Transverse colon (tissue), 4 donors: ENCODE results near the gene RAP1GAP2. TPM values are rescaled to one million over a fixed set of nuclear protein-coding genes. Genes with fewer than 3 reads are reported as not detected.

Source experiments
- DNase-seq: peaks from one replicate; pipeline ENCODE4 v3.0.0-alpha.2; 2019
- H3K27ac ChIP-seq, 4 donors: fragments of 200-600 bp; sonication (generic); 2 replicates each; pipeline ENCODE4 v1.5.1; 2016 to 2018; ENCODE audit warnings: inconsistent platforms in 4 of 4
- H3K27me3 ChIP-seq: fragments of 200-600 bp; sonication (generic); 2 replicates; pipeline ENCODE4 v1.5.1; 2017; ENCODE audit warnings: inconsistent platforms
- H3K36me3 ChIP-seq, 4 donors: fragments of 200-600 bp; sonication (generic); 2 replicates each; pipeline ENCODE4 v1.5.1; 2017 to 2019; ENCODE audit warnings: inconsistent platforms in 4 of 4
- H3K4me1 ChIP-seq, 4 donors: fragments of 200-600 bp; sonication (generic); 2 replicates each; pipeline ENCODE4 v1.5.1; 2017 to 2020; ENCODE audit warnings: inconsistent platforms in 4 of 4
- H3K4me3 ChIP-seq, 4 donors: fragments of 200-600 bp; sonication (generic); 1 replicate in 1 of 4; 2 replicates in 3 of 4; pipeline versions ENCODE4 v1.5.1 to v1.6.1; 2017 to 2019; ENCODE audit warnings: inconsistent platforms in 4 of 4
- H3K9me3 ChIP-seq, 2 donors: fragments of 200-600 bp; sonication (generic); 2 replicates each; pipeline ENCODE4 v1.5.1; 2017 to 2019; ENCODE audit warnings: inconsistent platforms in 2 of 2
- CTCF ChIP-seq, 5 experiments: fragments of 200-600 bp in 3 of 5; fragments of 450-650 bp in 2 of 5; sonication (generic) in 3 of 5; IDR thresholded peaks; 1 replicate in 2 of 5; 2 replicates in 3 of 5; pipeline ENCODE4 v1.5.1; 2016 to 2017; ENCODE audit warnings: antibody characterized with exemption in 5 of 5, inconsistent platforms in 3 of 5, mild to moderate bottlenecking in 2 of 5, moderate library complexity in 1 of 5
- EP300 ChIP-seq: sonication (generic); formaldehyde crosslinking; IDR thresholded peaks from one replicate; pipeline ENCODE4 v1.6.1; 2017; ENCODE audit warnings: antibody characterized with exemption, low read depth
- POLR2A ChIP-seq: fragments of 450-650 bp; IDR thresholded peaks from one replicate; pipeline ENCODE4 v1.6.1; 2016; ENCODE audit warnings: antibody characterized with exemption, mild to moderate bottlenecking, moderate library complexity
- POLR2AphosphoS5 ChIP-seq, 3 donors: sonication (generic); formaldehyde crosslinking; IDR thresholded peaks; one replicate each; pipeline ENCODE4 v1.6.1; 2016; ENCODE audit warnings: antibody characterized with exemption in 3 of 3
- WGBS, 2 donors: methylation state at CpG; one replicate each; pipeline ENCODE4 v1.1.5; 2018; ENCODE audit warnings: low coverage in 1 of 2; 5-methylcytosine and 5-hydroxymethylcytosine counted together
- in situ Hi-C, 4 donors: fragments of 200-750 bp; cut with MboI; loops; one replicate each; pipeline versions ENCODE4 v1.15.0 to v1.15.1; 2017; ENCODE audit warnings: low sequenced_read_pairs in 3 of 4, low pct_ligation_motif_present in 1 of 4, low pct_unique_long_range_greater_than_20kb in 1 of 4
- intact Hi-C: fragments of 100-400 bp; cut with DNase I; formaldehyde crosslinking; loops from one replicate; pipeline ENCODE4 v1.15.1; 2023; ENCODE audit warnings: low total_unique reads
- total RNA-seq, 4 donors: library from RNA; depleted of rRNA; stranded (reverse); fragments of >200 nt; gene quantifications; one replicate each; pipeline ENCODE4 v1.1.0, GENCODE V29; 2016

The RAP1GAP2 gene
- total RNA-seq, 4 donors from 2014 or later, result 23.0 to 39.6 (median 33.9) TPM

- H3K27ac ChIP-seq, result no peak overlapping the region
- in situ Hi-C loops, result loop anchor here in 3 of 4 donors (25.0 kb wide), 1 partner anchor 596 kb away; the partner anchor contains the start of genes CTNS (in 3 of the 3) and SHPK (in 3 of the 3)
- intact Hi-C loops, result no loop called here
- H3K4me1 ChIP-seq, result no peaks in the 10 kb centered on the region
- H3K27me3 ChIP-seq, result peaks cover 2% of the 10 kb centered on the region
- 68% methylated on average over 5 of the region's 5 CpGs; no CpG with 5 or more reads in 1 of the 2 donors for WGBS, 2 donors
- no peak overlapping the region for H3K4me3 ChIP-seq
- TF ChIP-seq POLR2A (no peak), EP300 (no peak), CTCF (IDR thresholded peaks at IDR 0.05) (no peak), POLR2AphosphoS5 (IDR thresholded peaks at IDR 0.05) (no peak)
- DNase-seq, result no peak
- H3K9me3 ChIP-seq, result peaks cover 0 to 5% of the 10 kb centered on the region in 2 donors
- no peaks in the 10 kb centered on the region for H3K36me3 ChIP-seq
Measured at GRCh38 chr17:3040882-3041281, 244.6 kb downstream of the RAP1GAP2 start.

- H3K4me3 ChIP-seq, result no peak overlapping the region
- intact Hi-C loops (no loop called here), in situ Hi-C loops (loop anchor here in 3 of 4 donors (25.0 kb wide), 1 partner anchor 593 kb away; the partner anchor contains the start of genes CTNS (in 3 of the 3) and SHPK (in 3 of the 3))
- 50 to 65% methylated on average over 2 to 11 of the region's 11 CpGs for WGBS, 2 donors
- no peak overlapping the region for H3K27ac ChIP-seq
- DNase-seq, result no peak
- peaks cover 0 to 5% of the 10 kb centered on the region in 2 donors for H3K9me3 ChIP-seq
- peaks cover 2% of the 10 kb centered on the region for H3K27me3 ChIP-seq
- no peaks in the 10 kb centered on the region for H3K36me3 ChIP-seq
- no peak for TF ChIP-seq CTCF (IDR thresholded peaks at IDR 0.05)
- H3K4me1 ChIP-seq, result peaks cover 0 to 6% (median 2%) of the 10 kb centered on the region in 4 donors
Measured at GRCh38 chr17:3043737-3044365, 247.6 kb downstream of the RAP1GAP2 start.

- TF ChIP-seq EP300 (no peak), CTCF (IDR thresholded peaks at IDR 0.05) (no peak), POLR2A (no peak), POLR2AphosphoS5 (IDR thresholded peaks at IDR 0.05) (no peak)
- Histone ChIP-seq H3K9me3 (peaks cover 0 to 5% of the 10 kb centered on the region in 2 donors), H3K27me3 (no peaks in the 10 kb centered on the region), H3K36me3 (no peaks in the 10 kb centered on the region), H3K4me1 (peaks cover 4 to 10% (median 4%) of the 10 kb centered on the region in 4 donors), H3K27ac (no peak overlapping the region), H3K4me3 (no peak overlapping the region)
- 58 to 68% methylated on average over 3 of the region's 3 CpGs for WGBS, 2 donors
- no peak for DNase-seq
- intact Hi-C loops, result no loop called here
- in situ Hi-C loops, result loop anchor here in 3 of 4 donors (25.0 kb wide), 1 partner anchor 591 kb away; the partner anchor contains the start of genes CTNS (in 3 of the 3) and SHPK (in 3 of the 3)
Measured at GRCh38 chr17:3046753-3047152, 250.5 kb downstream of the RAP1GAP2 start.

GRCh38 chr17:3048727-3049471, 252.7 kb downstream of the RAP1GAP2 start:
- H3K36me3 ChIP-seq, result no peaks in the 10 kb centered on the region
- peaks cover 0 to 3% of the 10 kb centered on the region in 2 donors for H3K9me3 ChIP-seq
- intact Hi-C loops (no loop called here), in situ Hi-C loops (loop anchor here in 3 of 4 donors (25.0 kb wide), 1 partner anchor 588 kb away; the partner anchor contains the start of genes CTNS (in 3 of the 3) and SHPK (in 3 of the 3))
- peaks cover 4 to 10% (median 4%) of the 10 kb centered on the region in 4 donors for H3K4me1 ChIP-seq
- DNase-seq, result peak; percentile 96
- peak overlapping the region; percentile 47 to 81 (median 58) for H3K4me3 ChIP-seq
- WGBS, 2 donors, result 1% methylated on average over 47 of the region's 50 CpGs; no CpG with 5 or more reads in 1 of the 2 donors
- no peaks in the 10 kb centered on the region for H3K27me3 ChIP-seq
- peak overlapping the region; percentile 38 to 81 (median 69) for H3K27ac ChIP-seq
- TF ChIP-seq POLR2AphosphoS5 (IDR thresholded peaks at IDR 0.05) (peak in 1 of 3 donors; percentile 37), EP300 (no peak), POLR2A (peak; percentile 20), CTCF (IDR thresholded peaks at IDR 0.05) (peak; percentile 52 to 86 (median 72))
